CD8-positive, alpha-beta memory T cell (primary cell): ENCODE results near the gene GDPD1. TPM values are rescaled to one million over a fixed set of nuclear protein-coding genes. Genes with fewer than 3 reads are reported as not detected.

Experiments
- polyA plus RNA-seq: library from polyadenylated mRNA; unstranded; fragments of 300-500 nt; fragmentation: Illumina TruSeq; gene quantifications from one replicate; pipeline ENCODE4 v1.2.3, GENCODE V29; 2021
- total RNA-seq, 2 experiments: library from RNA; stranded (reverse); gene quantifications; one replicate each; pipeline ENCODE4 v1.2.3, GENCODE V29; 2021

Gene GDPD1
- total and polyA plus RNA-seq, 3 experiments from 2014 or later: 2.1 to 2.6 (median 2.3) TPM

Other genes starting within 250 kb of the GDPD1 start
- 10 to 100 TPM; 27.7 to 30.6 TPM for gene TRIM37, start 113.6 kb upstream of the GDPD1 start, total RNA-seq
- 11.4 TPM for gene TRIM37, start 113.6 kb upstream of the GDPD1 start, polyA plus RNA-seq
- 10 to 100 TPM; 55.8 to 60.0 TPM for gene SKA2, start 65.3 kb upstream of the GDPD1 start, total RNA-seq
- 30.7 TPM for gene SKA2, start 65.3 kb upstream of the GDPD1 start, polyA plus RNA-seq
- gene PRR11, start 64.8 kb upstream of the GDPD1 start, total RNA-seq: 10 to 100 TPM; 35.6 to 36.3 TPM
- gene PRR11, start 64.8 kb upstream of the GDPD1 start, polyA plus RNA-seq: 1.2 TPM
- 10 to 100 TPM; 24.7 to 25.1 TPM for gene SMG8, start 10.5 kb upstream of the GDPD1 start, total RNA-seq
- 12.8 TPM for gene SMG8, start 10.5 kb upstream of the GDPD1 start, polyA plus RNA-seq
- gene YPEL2, start 111.1 kb downstream of the GDPD1 start, total RNA-seq: 1 to 10 TPM; 6.7 to 7.6 TPM
- gene YPEL2, start 111.1 kb downstream of the GDPD1 start, polyA plus RNA-seq: 21.0 TPM